ENCODE results near the gene PLEKHN1. TPM values are rescaled to one million over a fixed set of nuclear protein-coding genes. Genes with fewer than 3 reads are reported as not detected.

PLEKHN1 gene
- 13.2 and 13.3 TPM in 2 replicates for total RNA-seq

- peak within 1 kb of the TSS; percentile 59 for H3K4me3 ChIP-seq (ENCODE audit: low read depth, low read length)
- no peak for TF ChIP-seq CTCF (IDR thresholded peaks at IDR 0.05; ENCODE audit: insufficient read depth, low read length, poor library complexity, severe bottlenecking)
- no peak for DNase-seq (ENCODE audit: low read depth)
- no peaks in the 10 kb centered on the region for H3K36me3 ChIP-seq (ENCODE audit: control insufficient read depth, insufficient read depth, low read length)
- peaks cover 13% of the 10 kb centered on the region for H3K27me3 ChIP-seq (ENCODE audit: control insufficient read depth, insufficient read depth, low read length)
Measured at GRCh38 chr1:966135-966703, at the start of gene PLEKHN1. Gene PLEKHN1 (plus strand): TSS chr1:966482. CDS start chr1:966532, 50 bp downstream.

GRCh38 chr1:917076-917459, 49.2 kb upstream of the PLEKHN1 start:
- no peak overlapping the region for H3K4me3 ChIP-seq (ENCODE audit: low read depth, low read length)
- H3K27me3 ChIP-seq (ENCODE audit: control insufficient read depth, insufficient read depth, low read length) = peaks cover 75% of the 10 kb centered on the region
- no peak for DNase-seq (ENCODE audit: low read depth)
- no peak for TF ChIP-seq CTCF (IDR thresholded peaks at IDR 0.05; ENCODE audit: insufficient read depth, low read length, poor library complexity, severe bottlenecking)
- no peaks in the 10 kb centered on the region for H3K36me3 ChIP-seq (ENCODE audit: control insufficient read depth, insufficient read depth, low read length)

- DNase-seq (ENCODE audit: low read depth) = no peak
- Histone ChIP-seq H3K27me3 (ENCODE audit: control insufficient read depth, insufficient read depth, low read length) (peaks cover 79% of the 10 kb centered on the region), H3K4me3 (ENCODE audit: low read depth, low read length) (no peak overlapping the region), H3K36me3 (ENCODE audit: control insufficient read depth, insufficient read depth, low read length) (no peaks in the 10 kb centered on the region)
- no peak for TF ChIP-seq CTCF (IDR thresholded peaks at IDR 0.05; ENCODE audit: insufficient read depth, low read length, poor library complexity, severe bottlenecking)
Measured at GRCh38 chr1:917466-918091, 48.7 kb upstream of the PLEKHN1 start.

GRCh38 chr1:918353-918752, 47.9 kb upstream of the PLEKHN1 start:
- no peak for TF ChIP-seq CTCF (IDR thresholded peaks at IDR 0.05; ENCODE audit: insufficient read depth, low read length, poor library complexity, severe bottlenecking)
- H3K27me3 ChIP-seq (ENCODE audit: control insufficient read depth, insufficient read depth, low read length) = peaks cover 86% of the 10 kb centered on the region
- no peak for DNase-seq (ENCODE audit: low read depth)
- no peaks in the 10 kb centered on the region for H3K36me3 ChIP-seq (ENCODE audit: control insufficient read depth, insufficient read depth, low read length)
- no peak overlapping the region for H3K4me3 ChIP-seq (ENCODE audit: low read depth, low read length)

- peaks cover 88% of the 10 kb centered on the region for H3K27me3 ChIP-seq (ENCODE audit: control insufficient read depth, insufficient read depth, low read length)
- TF ChIP-seq CTCF (IDR thresholded peaks at IDR 0.05; ENCODE audit: insufficient read depth, low read length, poor library complexity, severe bottlenecking) = no peak
Measured at GRCh38 chr1:918843-919242, 47.4 kb upstream of the PLEKHN1 start.

More at GRCh38 chr1:918843-919242, 47.4 kb upstream of the PLEKHN1 start:
- Histone ChIP-seq H3K4me3 (ENCODE audit: low read depth, low read length) (no peak overlapping the region), H3K36me3 (ENCODE audit: control insufficient read depth, insufficient read depth, low read length) (no peaks in the 10 kb centered on the region)
- DNase-seq (ENCODE audit: low read depth) = no peak

All from kidney epithelial cell (primary cell).